SK-N-SH (cell line): ENCODE results near the gene GMPPB. TPM values are rescaled to one million over a fixed set of nuclear protein-coding genes. Genes with fewer than 3 reads are reported as not detected.

Experiments used
- CTCF ChIA-PET: fragments of 300-600, 350-600 bp; formaldehyde crosslinking; extraction: SDS; loops from one replicate; lab custom pipeline; 2021; lab: Yijun Ruan, JAX
- POLR2A ChIA-PET: fragments of 350-600 bp; sonication (Branson Sonifier 250); formaldehyde crosslinking; extraction: SDS; loops from one replicate; lab custom pipeline; 2020; ENCODE audit warnings: antibody characterized with exemption, inconsistent platforms; lab: Yijun Ruan, JAX
- DNase-seq: peaks from one replicate; pipeline ENCODE4 v3.0.0; 2012
- H2AFZ ChIP-seq: fragments of 200-600 bp; sonication (generic); 2 replicates; pipeline ENCODE4 v1.8.1; 2016; ENCODE audit warnings: antibody characterized with exemption, mild to moderate bottlenecking, low read depth
- H3F3A ChIP-seq: fragments of 200-600 bp; sonication (generic); replicated peaks from 2 replicates; pipeline ENCODE3; 2016; ENCODE audit warnings: antibody characterized with exemption, mild to moderate bottlenecking; ENCODE audit not compliant: insufficient read depth
- H3K27ac ChIP-seq, 2 experiments: fragments of 200-500 bp in 1 of 2; fragments of 200-600 bp in 1 of 2; sonication (Bioruptor generic) in 1 of 2; sonication (generic), shearing (Covaris generic) in 1 of 2; 2 replicates each; pipeline versions ENCODE4 v1.5.1 to v1.6.1; 2014 to 2016; ENCODE audit warnings: low read depth in 2 of 2, inconsistent platforms in 1 of 2, low read length in 1 of 2, mild to moderate bottlenecking in 1 of 2, mixed read lengths in 1 of 2
- H3K27me3 ChIP-seq: fragments of 200-600 bp; sonication (generic), shearing (Covaris generic); 2 replicates; pipeline ENCODE4 v1.6.1; 2016; ENCODE audit warnings: mixed run types; ENCODE audit not compliant: insufficient read depth
- H3K36me3 ChIP-seq, 2 experiments: fragments of 200-500 bp in 1 of 2; fragments of 200-600 bp in 1 of 2; sonication (Bioruptor generic) in 1 of 2; sonication (generic) in 1 of 2; replicated peaks in 1 of 2; 2 replicates each; pipeline versions ENCODE3 to v1.5.1; 2014 to 2016; ENCODE audit warnings: low read length in 1 of 2, mild to moderate bottlenecking in 1 of 2; ENCODE audit not compliant: insufficient read depth in 2 of 2, control insufficient read depth in 1 of 2
- H3K4me1 ChIP-seq, 2 experiments: fragments of 200-500 bp in 1 of 2; fragments of 200-600 bp in 1 of 2; sonication (Bioruptor generic) in 1 of 2; sonication (generic), shearing (Covaris generic) in 1 of 2; 2 replicates each; pipeline versions ENCODE4 v1.5.1 to v1.6.1; 2014 to 2016; ENCODE audit warnings: low read depth in 1 of 2, low read length in 1 of 2, mixed run types in 1 of 2; ENCODE audit not compliant: insufficient read depth in 2 of 2, control insufficient read depth in 1 of 2
- H3K4me2 ChIP-seq: fragments of 200-600 bp; sonication (generic), shearing (Covaris generic); 2 replicates; pipeline ENCODE4 v1.6.1; 2017; ENCODE audit warnings: mixed run types
- H3K4me3 ChIP-seq, 2 experiments: fragments of 200-500 bp in 1 of 2; fragments of 200-600 bp in 1 of 2; sonication (Bioruptor generic) in 1 of 2; sonication (generic), shearing (Covaris generic) in 1 of 2; 2 replicates each; pipeline versions ENCODE4 v1.5.1 to v1.8.1; 2014 to 2016; ENCODE audit warnings: low read depth in 2 of 2, inconsistent platforms in 1 of 2, low read length in 1 of 2, mild to moderate bottlenecking in 1 of 2, mixed read lengths in 1 of 2, moderate library complexity in 1 of 2
- H3K79me2 ChIP-seq: fragments of 200-600 bp; sonication (generic); 2 replicates; pipeline ENCODE4 v1.8.1; 2017; ENCODE audit warnings: mild to moderate bottlenecking; ENCODE audit not compliant: insufficient read depth
- H3K9ac ChIP-seq: fragments of 200-600 bp; sonication (generic); 2 replicates; pipeline ENCODE4 v1.6.1; 2017; ENCODE audit warnings: mixed run types
- H3K9me2 ChIP-seq: fragments of 200-600 bp; sonication (generic); 2 replicates; pipeline ENCODE4 v1.6.1; 2017; ENCODE audit warnings: mixed run types
- H3K9me3 ChIP-seq: fragments of 200-600 bp; sonication (generic); 2 replicates; pipeline ENCODE4 v1.6.1; 2017; ENCODE audit warnings: mixed run types, mild to moderate bottlenecking, moderate library complexity
- H4K20me1 ChIP-seq: fragments of 200-600 bp; sonication (generic); 2 replicates; pipeline ENCODE4 v1.6.1; 2017; ENCODE audit warnings: mild to moderate bottlenecking, mixed run types; ENCODE audit not compliant: insufficient read depth
- CTCF ChIP-seq: fragments of 200-600 bp; sonication (generic); IDR thresholded peaks from 2 replicates; pipeline ENCODE4 v1.6.1; 2017; ENCODE audit warnings: antibody characterized with exemption, mild to moderate bottlenecking, moderate library complexity
- ELF1 ChIP-seq: IDR thresholded peaks from 2 replicates; pipeline ENCODE4 v1.4.0; 2012
- EP300 ChIP-seq, 2 experiments: IDR thresholded peaks; 2 replicates each; pipeline versions ENCODE4 v1.4.0 to v1.6.1; 2012; ENCODE audit warnings: borderline replicate concordance in 1 of 2, low read depth in 1 of 2, low read length in 1 of 2
- EZH2phosphoT487 ChIP-seq: fragments of 200-600 bp; sonication (generic); IDR thresholded peaks from 2 replicates; pipeline ENCODE4 v1.6.1; 2017; ENCODE audit warnings: low read depth, mixed run types, mild to moderate bottlenecking, antibody characterized with exemption, moderate library complexity, borderline replicate concordance
- IRF3 ChIP-seq: fragments of 150-350 bp; IDR thresholded peaks from 2 replicates; pipeline ENCODE4 v1.6.1; 2016; ENCODE audit warnings: mild to moderate bottlenecking, low read depth, low read length
- MEF2A ChIP-seq: IDR thresholded peaks from 2 replicates; pipeline ENCODE4 v1.4.0; 2012; ENCODE audit warnings: low read depth, borderline replicate concordance
- MXI1 ChIP-seq: IDR thresholded peaks from 2 replicates; pipeline ENCODE4 v1.6.1; 2012; ENCODE audit warnings: mild to moderate bottlenecking, low read depth, low read length, improper control_type of control experiment
- NRF1 ChIP-seq: IDR thresholded peaks from 2 replicates; pipeline ENCODE4 v1.6.1; 2012; ENCODE audit warnings: low read depth, mild to moderate bottlenecking, low read length
- POLR2AphosphoS5 ChIP-seq: IDR thresholded peaks from 2 replicates; pipeline ENCODE4 v1.6.1; 2012; ENCODE audit warnings: low read depth, low read length
- RAD21 ChIP-seq: IDR thresholded peaks from 2 replicates; pipeline ENCODE4 v1.6.1; 2012; ENCODE audit warnings: mild to moderate bottlenecking, low read length
- TAF1 ChIP-seq: IDR thresholded peaks from 2 replicates; pipeline ENCODE4 v1.6.1; 2012; ENCODE audit warnings: low read depth, mild to moderate bottlenecking, low read length, moderate library complexity, borderline replicate concordance
- USF2 ChIP-seq: fragments of 150-350 bp; IDR thresholded peaks from 2 replicates; pipeline ENCODE4 v1.6.1; 2017; ENCODE audit warnings: antibody characterized with exemption, low read length, low read depth, borderline replicate concordance
- YY1 ChIP-seq: IDR thresholded peaks from 2 replicates; pipeline ENCODE4 v1.4.0; 2012; ENCODE audit warnings: low read depth, mild to moderate bottlenecking
- ZBTB33 ChIP-seq: IDR thresholded peaks from 2 replicates; pipeline ENCODE4 v1.4.0; 2012; ENCODE audit warnings: low read depth, borderline replicate concordance
- WGBS: methylation state at CpG from one replicate; pipeline ENCODE4 v1.1.6; 2017; ENCODE audit warnings: low lambda C conversion rate; 5-methylcytosine and 5-hydroxymethylcytosine counted together
- polyA plus RNA-seq, 3 experiments: library from polyadenylated mRNA; depleted of rRNA; stranded (reverse); fragments of >200 nt; gene quantifications; 2 replicates each; pipeline ENCODE4 v1.2.3, GENCODE V29; 2012

The GMPPB gene
- polyA plus RNA-seq, 1 of the 3 experiments (the other 2 are of a cell fraction), result 25.1 TPM

GRCh38 chr3:49712631-49713317 lies 11.0 kb downstream of the GMPPB start:
- DNase-seq, result no peak
- no peak overlapping the region for H3K27ac ChIP-seq
- H3K9me2 ChIP-seq, result no peaks in the 10 kb centered on the region
- no peak overlapping the region for H2AFZ ChIP-seq
- no peak for TF ChIP-seq EZH2phosphoT487
- no peak for TF ChIP-seq USF2
- no peak for TF ChIP-seq MEF2A
- no peak for TF ChIP-seq TAF1
- TF ChIP-seq EP300 (IDR thresholded peaks at IDR 0.05; ENCODE audit: borderline replicate concordance in 1 of 2, low read depth in 1 of 2, low read length in 1 of 2), result no peak
- no peak for TF ChIP-seq IRF3
- no peak for TF ChIP-seq RAD21
- no peak for TF ChIP-seq ELF1
- no peak for TF ChIP-seq MXI1
- no peak for TF ChIP-seq NRF1
- TF ChIP-seq POLR2AphosphoS5, result no peak
- TF ChIP-seq CTCF, result no peak
- TF ChIP-seq ZBTB33, result no peak
- no peak for TF ChIP-seq YY1
- TF ChIP-seq, all 33 proteins: peak for 0
- Histone ChIP-seq H3F3A (no peaks in the 10 kb centered on the region), H3K27me3 (no peaks in the 10 kb centered on the region), H3K4me2 (no peak overlapping the region), H3K36me3 (peaks cover 8 to 16% of the 10 kb centered on the region in 2 experiments), H3K79me2 (no peaks in the 10 kb centered on the region), H3K4me3 (no peak overlapping the region), H4K20me1 (no peaks in the 10 kb centered on the region), H3K9me3 (no peaks in the 10 kb centered on the region), H3K4me1 (no peaks in the 10 kb centered on the region), H3K9ac (no peak overlapping the region)
- 81% methylated on average over 4 of the region's 7 CpGs for WGBS
- CTCF ChIA-PET, result interaction anchor here (1.2 to 1.9 kb wide), 4 partner anchors 9 to 173 kb away, joined by 3 to 14 read pairs (median 6); no protein-coding TSS in a partner anchor
- POLR2A ChIA-PET, result interaction anchor here (0.9 kb wide), 1 partner anchor 173 kb away, joined by 4 read pairs; no protein-coding TSS in a partner anchor
